ENCODE data around the gene NSD2.
"Not testable (repeated sequence)": the region's sequence is repeated elsewhere in the genome, so short reads cannot be mapped to it uniquely, and the experiment has no call there.

Gene NSD2

DNA sequence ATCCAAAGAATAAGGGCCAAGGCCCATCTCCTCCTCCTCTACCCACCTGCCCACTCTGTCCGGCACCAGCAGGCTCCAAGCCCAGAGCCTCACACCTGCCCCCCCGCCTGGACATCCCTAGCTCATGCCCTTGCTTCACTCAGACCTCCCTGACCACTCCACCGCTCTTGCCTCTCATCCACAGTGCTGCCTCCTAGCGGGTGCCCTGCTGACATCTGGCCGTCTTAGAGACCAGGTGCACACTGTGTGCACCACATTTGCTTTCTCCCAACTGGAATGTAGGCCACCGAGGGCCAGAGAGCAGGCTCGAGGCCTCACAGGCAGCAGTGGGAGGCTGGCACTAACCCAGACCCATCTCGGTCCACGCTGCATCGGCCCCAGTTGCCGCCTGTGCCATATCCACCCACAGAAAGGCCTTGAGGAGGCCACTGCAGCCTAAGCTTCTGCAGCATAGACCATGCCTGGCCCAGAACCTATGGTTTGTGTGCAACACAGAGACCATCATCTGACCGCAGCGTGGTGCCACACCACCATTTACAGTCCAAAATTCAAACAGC lies 28.8 kb upstream of the NSD2 start:
- DNase-seq, result no peak

DNA sequence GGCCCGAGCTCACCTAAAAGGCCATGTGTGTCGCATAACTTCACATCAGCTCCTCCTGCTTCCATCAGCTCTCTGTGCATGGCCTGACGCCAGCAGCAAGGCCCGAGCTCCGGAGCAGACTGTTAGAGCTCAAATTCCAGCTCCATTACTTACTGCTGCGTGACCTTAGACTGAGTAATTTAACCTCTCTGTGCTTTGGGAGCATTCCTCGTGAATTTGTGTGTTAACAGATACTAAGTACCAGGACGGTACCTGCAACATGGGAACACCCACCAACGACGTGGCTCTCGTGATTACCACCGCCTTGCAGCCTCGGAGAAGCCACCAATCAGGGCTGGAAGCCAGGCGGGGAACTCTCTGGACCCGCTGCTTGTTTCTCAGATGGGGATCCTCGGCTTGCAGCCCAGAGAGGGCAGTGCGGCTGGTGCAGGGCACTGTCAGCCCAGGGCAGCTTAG lies 28.2 kb upstream of the NSD2 start:
- DNase-seq, result no peak

DNA sequence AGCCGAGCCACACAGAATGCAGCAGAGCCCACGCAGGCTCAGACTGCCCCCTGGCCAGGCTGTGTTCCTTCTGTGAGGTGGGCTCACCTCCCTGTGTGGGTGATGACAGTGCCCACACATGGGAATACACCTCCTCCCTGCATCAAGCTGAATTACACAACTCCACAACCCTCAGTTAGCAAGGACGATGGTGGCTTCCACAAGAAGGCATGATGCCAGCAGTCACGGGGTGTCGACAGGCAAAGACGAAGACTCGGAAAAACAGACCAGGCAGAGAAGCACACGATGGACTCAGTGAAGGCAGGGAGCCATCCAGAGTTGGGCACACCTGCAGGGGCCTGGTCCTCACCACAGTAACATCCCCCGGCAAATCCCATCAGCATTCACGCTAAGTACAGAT lies 27.3 kb upstream of the NSD2 start:
- DNase-seq, result no peak

DNA sequence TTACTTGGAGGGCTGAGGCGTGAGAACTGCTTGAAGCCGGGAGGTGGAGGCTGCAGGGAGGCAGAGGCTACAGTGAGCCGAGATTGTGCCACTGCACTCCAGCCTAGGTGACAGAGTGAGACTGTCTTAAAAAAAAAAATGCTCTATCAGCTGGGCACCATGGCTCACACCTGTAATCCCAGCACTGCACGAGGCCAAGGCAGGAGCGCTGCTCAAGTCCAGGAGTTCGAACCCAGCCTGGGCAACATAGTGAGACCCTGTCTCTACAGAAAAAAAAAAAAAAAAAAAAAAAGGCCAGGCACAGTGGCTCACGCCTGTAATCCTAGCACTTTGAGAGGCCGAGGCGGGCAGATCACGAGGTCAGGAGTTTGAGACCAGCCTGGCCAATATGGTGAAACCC lies 26.6 kb upstream of the NSD2 start:
- DNase-seq, result not testable (repeated sequence)

DNA sequence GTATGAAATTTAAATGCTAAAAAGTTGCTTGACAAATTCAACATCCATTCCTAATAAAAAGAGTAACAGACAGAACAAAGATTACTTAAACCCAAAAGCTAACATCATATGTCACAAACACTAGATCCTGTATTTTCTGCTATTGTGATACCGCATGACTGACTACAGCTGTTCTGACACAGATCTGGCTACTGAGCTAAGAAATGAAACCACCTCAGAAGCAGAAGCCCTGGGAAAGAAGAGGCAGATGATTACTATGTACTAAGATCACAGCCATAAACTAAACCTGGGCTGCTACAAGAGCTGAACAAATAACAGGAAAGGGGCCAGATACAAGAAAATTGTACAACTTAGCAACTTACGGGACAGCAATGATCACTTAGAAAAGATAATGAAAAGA lies 24.6 kb upstream of the NSD2 start:
- DNase-seq, result no peak

DNA sequence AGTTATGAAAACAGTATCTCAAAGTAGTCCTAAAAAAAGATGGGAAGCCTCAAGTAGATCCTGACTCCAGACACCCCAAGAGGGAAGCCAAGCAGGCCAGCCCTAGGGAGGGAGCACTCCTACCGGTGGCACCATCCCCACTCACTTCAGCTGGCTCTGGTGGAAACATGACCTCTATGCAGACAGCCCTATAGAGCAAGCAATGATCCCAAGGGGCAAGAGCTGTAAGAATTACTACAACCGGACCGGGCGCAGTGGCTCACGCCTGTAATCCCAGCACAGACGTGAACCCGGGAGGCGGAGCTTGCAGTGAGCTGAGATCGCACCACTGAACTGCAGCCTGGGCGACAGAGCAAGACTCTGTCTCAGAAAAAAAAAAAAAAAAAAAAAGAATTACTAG lies 20.9 kb upstream of the NSD2 start:
- DNase-seq, result no peak

DNA sequence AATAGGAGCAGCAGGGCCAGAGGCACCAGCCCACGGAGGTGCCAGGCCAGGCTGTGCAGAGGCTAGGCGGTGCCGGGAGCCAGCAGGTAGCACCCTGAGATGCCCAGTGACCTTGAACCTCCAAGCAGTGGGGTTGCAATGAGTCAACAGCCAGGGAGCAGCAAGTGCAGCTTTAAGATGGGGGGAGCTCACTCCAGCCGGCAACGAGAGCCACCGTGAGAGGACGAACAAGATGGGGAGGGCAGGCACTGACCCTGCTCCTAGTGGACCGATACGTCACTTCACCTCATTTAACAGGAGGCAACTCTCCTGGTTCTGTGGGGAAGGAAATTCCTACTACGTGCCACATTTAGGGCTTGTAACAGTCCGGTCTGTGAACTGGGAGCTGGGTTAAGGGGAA lies 20.0 kb upstream of the NSD2 start:
- no peak for DNase-seq

DNA sequence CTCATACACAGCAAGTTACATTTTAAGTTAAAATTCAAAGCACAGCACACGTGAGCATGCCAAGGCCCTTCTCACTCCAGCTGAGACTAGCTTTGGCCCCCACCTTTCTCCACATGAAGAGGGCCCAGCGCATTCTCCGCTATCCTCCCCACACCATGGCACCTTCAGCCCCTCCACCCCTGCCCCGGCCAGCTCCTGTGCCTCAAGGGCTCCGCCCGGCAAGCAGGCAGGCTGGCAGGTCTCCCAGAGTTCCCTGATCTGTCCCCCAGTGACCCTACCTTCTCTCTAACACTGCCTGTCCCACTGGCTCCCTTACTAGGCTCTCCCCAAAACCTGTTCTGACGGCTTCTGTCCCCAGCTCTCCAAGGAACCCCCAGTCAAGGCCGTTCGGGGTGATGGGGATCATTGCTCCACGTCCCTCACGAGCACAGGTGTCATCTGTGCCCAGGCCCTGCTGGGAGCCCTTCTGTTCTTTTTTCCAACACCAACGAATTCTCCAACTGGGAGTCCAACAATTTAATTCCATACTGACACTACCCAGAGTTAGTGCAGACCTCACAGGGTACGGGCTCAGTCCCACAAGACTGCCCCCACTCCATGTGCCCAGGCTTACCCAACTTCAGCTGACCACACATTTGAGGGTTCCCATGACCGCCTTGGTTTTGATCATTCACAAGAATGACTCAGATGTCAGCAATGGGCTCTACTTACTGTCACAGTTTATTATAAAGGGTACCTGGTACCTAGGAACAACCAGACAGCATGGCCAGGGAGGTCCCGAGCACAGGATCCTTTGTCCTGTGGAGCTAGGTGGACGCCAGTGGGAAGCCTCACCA lies 19.4 kb upstream of the NSD2 start:
- DNase-seq, result no peak

DNA sequence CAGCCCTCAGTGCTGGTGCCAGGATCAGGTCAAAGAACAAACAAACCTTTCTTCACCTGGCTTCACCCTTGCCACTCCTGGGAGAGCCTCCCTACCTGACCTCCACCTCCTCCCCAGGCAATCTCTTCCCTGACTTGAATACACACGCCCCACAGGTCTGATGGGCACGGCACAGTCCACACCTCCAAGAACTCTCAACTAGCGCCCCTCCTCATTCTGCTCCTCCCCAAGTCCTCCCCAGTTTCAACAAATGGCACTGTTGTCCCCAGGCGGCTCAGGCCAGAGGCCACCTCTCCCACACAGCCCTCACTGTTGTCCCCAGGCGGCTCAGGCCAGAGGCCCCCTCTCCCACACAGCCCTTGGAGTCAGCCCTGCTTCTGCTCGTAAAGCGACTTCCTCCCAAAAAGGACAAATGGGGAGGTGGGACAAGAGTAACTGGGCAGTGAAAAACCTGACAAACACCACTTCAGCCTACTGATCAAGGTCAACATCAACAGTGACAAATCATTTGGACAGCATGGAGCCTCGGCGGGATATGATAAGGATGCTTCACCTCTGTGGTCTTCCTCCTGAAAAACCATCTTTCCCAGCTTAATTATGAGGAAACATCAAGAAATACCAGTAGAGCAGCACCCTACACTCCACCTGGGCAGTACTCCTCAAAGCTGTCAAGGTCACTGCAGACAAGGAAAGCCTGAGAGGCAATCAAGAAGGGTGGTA lies 18.1 kb upstream of the NSD2 start:
- no peak for DNase-seq

DNA sequence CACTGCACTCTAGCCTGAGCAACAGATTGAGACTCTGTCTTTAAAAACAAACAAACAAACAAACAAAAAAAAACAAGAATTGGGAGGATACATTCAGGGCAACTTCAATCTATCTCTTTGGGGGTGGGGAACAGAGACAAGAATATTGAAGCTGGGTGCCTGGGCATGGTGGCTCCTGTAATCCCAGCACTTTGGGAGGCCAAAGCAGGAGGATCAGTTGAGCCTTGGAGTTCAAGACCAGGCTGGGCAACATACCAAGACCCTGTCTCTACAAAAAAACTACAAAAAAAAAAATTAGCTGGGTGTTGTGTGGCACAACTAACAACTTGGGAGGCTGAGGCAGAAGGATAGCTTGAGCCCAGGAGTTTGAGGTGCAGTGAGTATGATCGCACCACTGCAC lies 16.4 kb upstream of the NSD2 start:
- no peak for DNase-seq

DNA sequence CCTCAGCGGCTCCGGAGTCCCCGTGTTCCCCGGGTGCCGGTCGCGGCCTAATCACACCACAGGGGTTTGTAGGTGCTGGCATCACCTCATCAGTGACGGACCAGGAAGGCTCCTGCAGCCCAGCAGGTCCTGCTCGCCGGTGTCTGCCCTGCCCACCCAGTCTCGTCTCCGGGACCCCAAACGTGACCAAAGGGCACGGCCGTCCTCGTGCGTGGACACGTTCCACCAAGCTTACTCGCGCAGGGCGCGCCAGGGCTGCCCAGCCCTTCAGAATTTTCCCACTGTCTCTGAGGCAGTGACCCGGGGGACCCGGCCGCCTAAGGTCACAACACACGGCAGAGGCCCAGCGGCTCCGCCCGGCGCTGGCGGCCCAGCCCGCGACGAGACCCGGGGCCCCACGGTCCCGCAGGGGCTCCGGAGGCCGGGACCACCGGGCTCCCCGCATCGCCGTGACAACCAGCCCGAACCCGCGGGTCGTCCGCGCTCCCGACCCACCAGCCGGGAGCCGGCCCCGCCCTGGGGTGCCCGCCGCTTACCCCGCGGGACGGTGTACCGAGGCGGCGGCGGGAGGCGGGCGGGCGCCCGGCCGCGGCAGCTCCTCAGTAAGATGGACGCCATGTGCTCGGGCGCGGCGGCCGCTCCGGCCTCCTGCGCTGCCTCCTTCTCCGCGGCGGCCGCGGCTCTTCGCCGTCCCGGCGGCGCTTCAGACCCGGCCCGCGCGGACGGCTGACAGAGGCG lies 15.7 kb upstream of the NSD2 start:
- no peak for DNase-seq

DNA sequence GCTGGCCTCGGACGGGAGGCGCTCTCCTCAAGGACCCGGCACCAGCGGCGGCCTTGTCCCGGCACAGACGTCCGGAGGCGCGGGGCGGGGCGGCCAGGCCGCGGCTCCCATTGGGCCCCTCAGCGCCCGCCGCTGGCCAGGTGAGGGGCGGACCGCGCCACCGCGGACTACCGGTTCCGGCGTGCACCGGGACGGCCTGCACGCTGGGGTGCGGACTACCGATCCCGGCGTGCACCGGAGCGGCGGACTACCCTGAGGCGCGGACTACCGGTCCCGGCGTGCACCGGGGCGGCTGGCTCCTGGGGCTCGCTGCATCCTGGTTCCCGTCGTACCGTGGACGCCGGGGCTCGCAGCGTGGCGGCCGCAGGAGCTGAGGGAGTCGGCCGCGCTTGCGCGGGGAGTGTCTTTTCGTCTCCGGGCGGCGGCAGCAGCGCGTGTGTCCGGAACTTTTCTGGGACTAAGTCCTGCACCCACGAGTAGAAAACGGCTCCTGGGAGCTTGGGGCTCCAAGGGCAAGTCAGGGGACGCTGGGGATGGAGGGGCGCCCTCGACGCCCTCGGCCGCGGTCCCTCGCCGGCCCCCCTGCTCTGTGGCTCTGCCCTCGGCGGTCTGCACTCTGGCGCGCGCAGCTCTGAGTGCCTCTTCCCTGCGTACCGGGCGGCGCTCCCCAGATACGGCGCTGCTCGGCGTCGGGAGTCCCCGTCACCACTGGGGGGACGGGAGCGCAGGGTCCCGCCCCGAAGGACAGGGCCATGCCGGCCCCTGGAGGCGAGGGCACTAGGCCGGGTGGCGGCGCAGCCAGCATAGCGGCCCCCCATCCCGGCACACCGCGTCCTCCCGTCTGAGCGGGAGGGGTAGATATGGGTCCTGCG lies 14.9 kb upstream of the NSD2 start, which contains the start of gene LETM1:
LETM1 (minus strand) TSS at position 86 of the 872 bp plus-strand sequence. CDS start 206 bp downstream, outside the sequence.
- peak; percentile 88 for DNase-seq

DNA sequence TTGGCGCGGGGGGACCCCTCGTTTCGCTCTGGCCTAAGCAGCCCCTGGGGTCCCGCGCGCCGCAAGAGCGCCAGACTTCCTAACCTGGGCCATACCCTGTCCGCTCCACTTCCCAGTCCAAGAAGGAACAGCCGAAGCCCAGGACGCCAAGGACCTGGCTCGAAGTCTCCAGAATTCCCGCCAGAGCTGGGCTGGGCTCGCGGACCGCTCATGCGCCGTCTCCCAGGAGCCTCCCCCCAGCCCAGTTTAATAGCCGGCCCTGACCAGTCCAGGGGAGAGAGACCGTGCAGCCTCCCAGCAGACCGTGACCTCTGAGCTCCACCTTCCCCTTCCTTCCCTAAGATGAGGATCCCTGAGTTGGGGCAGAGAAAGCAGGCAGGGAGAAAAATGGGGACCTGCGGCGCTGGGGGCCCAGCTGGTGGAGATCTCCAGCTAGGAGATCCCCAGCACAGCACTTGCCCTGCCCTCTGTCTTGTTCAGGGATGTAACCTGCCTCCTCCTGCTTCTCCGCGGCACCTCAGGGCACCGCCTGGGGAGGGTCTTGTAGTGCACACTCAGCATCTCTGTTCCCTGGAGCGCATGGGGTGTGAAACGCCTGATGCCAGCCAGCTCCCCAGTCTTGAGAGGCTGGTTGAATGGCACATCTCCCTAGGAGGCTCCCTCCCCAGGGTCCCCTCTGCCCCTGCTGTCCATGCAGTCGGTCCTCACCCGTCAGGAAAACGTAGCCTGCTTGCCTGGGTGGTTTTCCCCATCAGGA lies 14.1 kb upstream of the NSD2 start:
- no peak for DNase-seq

DNA sequence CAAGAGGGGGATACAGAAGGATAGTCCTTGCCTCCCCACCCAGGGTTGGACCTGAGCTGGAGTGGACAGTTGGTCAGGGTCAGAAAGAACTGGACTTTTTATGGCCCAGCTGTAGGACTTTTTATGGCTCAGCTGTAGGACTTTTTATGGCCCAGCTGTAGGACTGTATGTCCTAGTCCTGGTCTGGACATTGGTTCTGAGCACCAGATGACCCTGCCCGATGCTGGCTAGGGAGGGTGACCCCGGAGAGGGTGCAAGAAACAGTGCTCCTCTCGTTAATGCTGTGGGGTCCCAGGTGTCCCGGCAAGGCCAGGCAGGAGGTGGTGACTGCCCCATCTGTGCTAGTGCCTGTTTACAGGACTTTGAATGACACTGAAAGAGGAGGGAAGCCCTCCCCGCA lies 13.3 kb upstream of the NSD2 start:
- no peak for DNase-seq

DNA sequence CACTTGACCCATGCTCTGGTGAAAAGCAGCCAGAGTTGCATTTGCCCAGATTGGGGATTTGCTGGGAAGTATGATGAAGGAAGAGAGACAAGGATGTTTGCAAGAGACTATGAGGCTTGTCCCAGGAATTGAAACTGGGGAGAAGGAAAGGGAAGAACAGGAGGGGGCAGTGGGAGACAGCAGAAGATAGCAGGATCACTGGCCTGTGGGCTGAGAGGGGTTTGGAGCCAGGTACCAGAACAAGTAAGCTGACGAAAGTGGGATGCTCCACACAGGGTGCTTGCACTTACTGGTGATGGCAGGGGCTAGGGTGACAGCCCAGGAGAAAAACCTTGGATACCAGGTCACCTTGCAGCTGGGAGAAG lies 11.8 kb upstream of the NSD2 start:
- no peak for DNase-seq

DNA sequence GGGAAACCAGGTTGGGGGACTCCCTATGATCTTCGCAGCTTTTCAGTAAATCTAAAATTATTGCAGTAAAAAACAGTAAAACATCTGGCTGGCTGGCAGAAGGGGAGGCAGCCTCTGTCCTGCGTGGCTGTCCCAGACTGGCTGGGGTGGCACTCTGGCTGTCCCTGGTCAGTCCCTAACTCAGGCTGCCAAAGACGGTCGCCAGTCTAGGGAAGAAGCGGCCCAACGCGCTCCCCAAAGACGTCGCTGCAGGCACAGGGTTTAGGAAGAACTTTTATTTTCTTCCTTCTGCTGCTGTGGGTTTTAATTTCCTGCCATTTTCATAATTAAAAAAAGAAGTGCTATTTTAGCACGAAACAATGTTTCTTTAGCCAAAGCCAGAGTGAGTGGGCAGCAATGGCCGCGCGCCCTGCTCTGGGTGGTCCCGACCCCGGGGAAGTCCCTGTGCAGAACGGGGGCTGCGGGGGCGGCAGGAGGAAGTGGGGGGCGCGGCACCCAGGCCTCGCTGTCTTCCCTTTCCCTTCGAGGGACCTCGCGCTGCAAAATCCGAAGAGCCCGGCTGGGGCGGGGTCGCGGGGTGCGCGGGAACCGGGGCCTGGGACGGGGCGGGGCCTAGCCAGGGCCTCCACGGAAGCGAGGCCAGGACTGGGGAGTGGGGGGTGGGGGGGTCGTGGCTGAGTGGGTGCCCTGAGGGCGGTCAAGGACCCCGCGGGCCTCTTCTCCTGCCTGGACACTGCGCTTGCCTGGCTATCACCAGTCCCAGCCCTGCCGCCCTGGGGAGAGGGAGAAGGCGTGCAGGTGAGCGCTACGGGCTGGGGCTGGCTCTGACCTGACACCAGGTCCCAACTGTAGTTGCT lies 8.9 kb upstream of the NSD2 start:
- no peak for DNase-seq

DNA sequence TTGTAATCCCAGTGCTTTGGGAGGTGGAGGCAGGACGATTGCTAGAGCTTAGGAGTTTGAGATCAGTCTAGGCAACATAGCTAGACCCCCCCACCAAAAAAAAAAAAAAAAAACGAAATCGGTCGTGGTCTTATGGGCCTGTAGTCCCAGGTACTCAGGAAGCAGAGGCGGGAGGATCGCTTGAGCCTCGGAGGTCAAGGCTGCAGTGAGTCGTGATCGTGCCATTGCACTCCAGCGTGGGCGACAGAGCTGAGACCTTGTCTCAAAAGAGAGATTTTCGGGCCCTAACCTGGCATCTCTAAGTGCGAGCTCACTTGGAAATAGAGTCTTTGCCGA lies 8.3 kb upstream of the NSD2 start:
- no peak for DNase-seq

DNA sequence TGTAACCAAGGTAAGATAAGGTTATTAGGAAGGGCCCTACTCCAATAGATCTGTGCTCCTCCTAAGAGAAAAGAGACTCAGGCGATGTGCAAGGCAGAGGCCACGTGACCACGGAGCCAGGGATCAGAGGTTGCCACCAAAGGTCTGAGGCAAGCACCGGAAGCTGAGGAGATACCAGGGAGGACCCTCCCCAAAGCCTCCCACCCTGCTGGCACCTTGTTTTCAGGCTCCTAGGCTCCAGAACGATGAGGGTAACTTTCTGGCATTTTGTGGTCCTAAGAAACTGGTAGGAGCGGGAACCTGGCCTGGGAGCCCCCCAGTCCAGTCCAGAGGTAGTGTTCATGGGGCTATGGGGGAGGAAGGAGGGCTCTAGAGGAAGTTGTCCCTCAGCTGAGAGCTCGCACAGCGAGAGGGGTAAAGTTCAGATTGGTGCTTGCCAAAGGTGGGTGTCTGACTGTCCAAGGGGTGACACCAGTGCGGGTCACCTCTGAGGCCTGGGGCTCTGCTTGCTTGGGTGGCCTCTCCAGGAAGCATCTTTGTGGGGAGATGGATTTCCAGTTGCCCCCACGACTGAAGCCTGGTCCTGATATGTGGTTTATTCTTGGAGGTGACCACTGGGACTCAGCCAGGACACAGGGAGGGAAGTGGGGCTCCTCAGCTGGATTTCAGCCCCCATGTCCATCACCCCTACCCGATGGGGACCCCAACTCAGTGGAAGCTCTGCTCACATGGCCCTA lies 7.7 kb upstream of the NSD2 start:
- DNase-seq, result no peak

DNA sequence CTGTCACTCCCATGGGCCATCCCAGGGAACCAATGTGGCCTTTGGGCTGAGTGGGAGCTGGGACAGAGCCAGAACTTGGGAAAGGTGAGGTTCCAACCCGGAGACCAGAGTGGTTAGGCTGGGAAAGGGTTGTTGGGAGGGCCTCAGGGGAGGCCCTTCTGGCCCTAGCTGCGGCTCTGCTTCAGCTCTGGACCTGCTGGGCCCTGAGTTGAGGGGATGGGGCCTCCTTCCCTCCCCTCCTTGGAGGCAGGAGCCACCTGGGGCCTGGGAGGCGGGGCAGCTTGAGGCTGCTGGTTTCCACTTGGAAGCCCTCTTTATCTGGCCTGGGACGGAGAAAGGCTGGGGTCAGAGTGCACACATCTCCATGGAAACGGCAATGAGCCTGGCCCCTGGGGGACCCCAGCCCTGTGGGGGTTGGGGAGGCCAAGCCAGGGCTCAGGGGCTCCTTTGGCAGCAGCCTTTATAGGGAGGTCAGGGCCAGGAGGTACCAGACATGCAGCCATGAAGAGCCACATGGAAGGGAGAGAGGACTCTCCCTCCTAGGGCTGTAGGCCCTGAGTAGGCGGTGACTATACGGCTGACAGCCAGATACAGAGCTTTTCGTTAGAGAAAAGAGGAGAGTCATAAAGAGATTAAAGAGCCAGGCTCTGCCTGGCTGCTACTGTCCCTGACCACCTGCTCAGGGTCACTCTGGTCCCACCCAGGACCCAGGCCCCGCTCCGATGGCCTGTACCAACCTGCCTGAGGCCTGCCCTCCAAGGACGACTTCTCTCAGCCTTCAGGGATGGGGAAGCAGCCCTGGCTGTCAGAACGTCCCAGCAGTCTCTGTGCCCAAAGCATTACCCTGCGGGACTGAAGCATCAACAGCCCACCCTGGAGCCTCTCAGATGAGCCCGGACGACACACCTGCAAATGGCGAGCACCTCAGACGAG lies 6.9 kb upstream of the NSD2 start:
- no peak for DNase-seq

Measured in activated effector memory CD4-positive, alpha-beta T cell treated with Interleukin-2 at 50 U/mL for 16 hours (primary cell).